Large intestine (tissue), 3 donors: ENCODE results near the gene HDDC3. TPM values are rescaled to one million over a fixed set of nuclear protein-coding genes. Genes with fewer than 3 reads are reported as not detected.

Experiments used
- DNase-seq, 2 donors: peaks; one replicate each; pipeline versions ENCODE4 v3.0.0 to v3.0.0-alpha.2; 2013
- H3K27ac ChIP-seq: one replicate; pipeline ENCODE4 v1.5.1; 2013; ENCODE audit warnings: low read length
- H3K27me3 ChIP-seq: 2 replicates; pipeline ENCODE4 v1.6.1; 2013; ENCODE audit warnings: low read length; ENCODE audit not compliant: control insufficient read depth, insufficient read depth
- H3K36me3 ChIP-seq: 2 replicates; pipeline ENCODE4 v1.6.1; 2013; ENCODE audit warnings: low read length; ENCODE audit not compliant: control insufficient read depth, insufficient read depth
- H3K4me1 ChIP-seq: one replicate; pipeline ENCODE4 v1.6.1; 2013; ENCODE audit warnings: low read length; ENCODE audit not compliant: control insufficient read depth, insufficient read depth
- H3K4me3 ChIP-seq: one replicate; pipeline ENCODE4 v1.5.1; 2013; ENCODE audit warnings: low read length
- H3K9me3 ChIP-seq: one replicate; pipeline ENCODE4 v1.6.1; 2013; ENCODE audit warnings: mild to moderate bottlenecking, low read depth, low read length, moderate library complexity; ENCODE audit not compliant: control insufficient read depth
- WGBS: methylation state at CpG from one replicate; pipeline ENCODE4 v1.1.5; 2013; ENCODE audit warnings: low lambda C conversion rate; ENCODE audit not compliant: insufficient coverage; 5-methylcytosine and 5-hydroxymethylcytosine counted together
- polyA plus RNA-seq: library from polyadenylated mRNA; unstranded; fragments of 120-200 nt; gene quantifications from one replicate; pipeline ENCODE4 v1.2.1, GENCODE V29; 2013

Gene HDDC3
- polyA plus RNA-seq, 1 donor = 19.2 TPM

GRCh38 chr15:90883526-90883975 lies 48.8 kb downstream of the HDDC3 start:
- H3K4me3 ChIP-seq = peak overlapping the region; percentile 51
- H3K9me3 ChIP-seq = no peaks in the 10 kb centered on the region
- peaks cover 51% of the 10 kb centered on the region for H3K36me3 ChIP-seq
- peak in 1 of 2 donors; percentile 71 for DNase-seq
- no peaks in the 10 kb centered on the region for H3K27me3 ChIP-seq
- WGBS = no CpG with 5 or more reads among the region's 7 CpGs
- peaks cover 25% of the 10 kb centered on the region for H3K4me1 ChIP-seq
- H3K27ac ChIP-seq = peak overlapping the region; percentile 80

GRCh38 chr15:90882781-90883525 lies 49.4 kb downstream of the HDDC3 start:
- Histone ChIP-seq H3K4me3 (no peak overlapping the region), H3K27me3 (no peaks in the 10 kb centered on the region), H3K9me3 (no peaks in the 10 kb centered on the region), H3K4me1 (peaks cover 25% of the 10 kb centered on the region), H3K27ac (peak overlapping the region; percentile 80), H3K36me3 (peaks cover 57% of the 10 kb centered on the region)
- WGBS = no CpG with 5 or more reads among the region's 13 CpGs
- no peak for DNase-seq

GRCh38 chr15:90881978-90882721 lies 50.2 kb downstream of the HDDC3 start:
- H3K9me3 ChIP-seq = no peaks in the 10 kb centered on the region
- peaks cover 25% of the 10 kb centered on the region for H3K4me1 ChIP-seq
- no peak overlapping the region for H3K4me3 ChIP-seq
- no peak for DNase-seq
- H3K36me3 ChIP-seq = peaks cover 62% of the 10 kb centered on the region
- no peak overlapping the region for H3K27ac ChIP-seq
- no peaks in the 10 kb centered on the region for H3K27me3 ChIP-seq
- no CpG with 5 or more reads among the region's 19 CpGs for WGBS

- peaks cover 25% of the 10 kb centered on the region for H3K4me1 ChIP-seq
- no peak overlapping the region for H3K4me3 ChIP-seq
- no peaks in the 10 kb centered on the region for H3K27me3 ChIP-seq
- WGBS = no CpG with 5 or more reads among the region's 35 CpGs
- H3K36me3 ChIP-seq = peaks cover 66% of the 10 kb centered on the region
- no peak overlapping the region for H3K27ac ChIP-seq
- no peaks in the 10 kb centered on the region for H3K9me3 ChIP-seq
- DNase-seq = no peak
These were observed 51.0 kb downstream of the HDDC3 start for GRCh38 chr15:90881181-90881977.

- Histone ChIP-seq H3K4me1 (peaks cover 21% of the 10 kb centered on the region), H3K36me3 (peaks cover 74% of the 10 kb centered on the region), H3K9me3 (no peaks in the 10 kb centered on the region), H3K27me3 (no peaks in the 10 kb centered on the region), H3K27ac (no peak overlapping the region), H3K4me3 (no peak overlapping the region)
- no CpG with 5 or more reads among the region's 16 CpGs for WGBS
- DNase-seq = no peak
These were observed 51.8 kb downstream of the HDDC3 start for GRCh38 chr15:90880381-90881145.

Other genes with a start within 250 kb of the HDDC3 start
- gene BLM, start 215.2 kb downstream of the HDDC3 start, polyA plus RNA-seq = 4.2 TPM
- 91.6 TPM for gene FURIN, start 64.0 kb downstream of the HDDC3 start, polyA plus RNA-seq
- gene FES, start 48.0 kb downstream of the HDDC3 start, polyA plus RNA-seq = 17.9 TPM
- gene MAN2A2, start 29.2 kb downstream of the HDDC3 start, polyA plus RNA-seq = 44.0 TPM
- gene UNC45A, start 2.7 kb upstream of the HDDC3 start, polyA plus RNA-seq = 49.1 TPM
- gene RCCD1, start 22.3 kb upstream of the HDDC3 start, polyA plus RNA-seq = 22.9 TPM
- gene PRC1, start 62.0 kb upstream of the HDDC3 start, polyA plus RNA-seq = 40.0 TPM
- 14.2 TPM for gene VPS33B, start 90.0 kb upstream of the HDDC3 start, polyA plus RNA-seq
- gene SV2B, start 167.7 kb upstream of the HDDC3 start, polyA plus RNA-seq = 2.4 TPM